LHCN-M2 (cell line): ENCODE results near the gene COX5B. TPM values are rescaled to one million over a fixed set of nuclear protein-coding genes. Genes with fewer than 3 reads are reported as not detected.
"Not testable (repeated sequence)": the region's sequence is repeated elsewhere in the genome, so short reads cannot be mapped to it uniquely, and the experiment has no call there.

Source experiments
- DNase-seq: peaks from one replicate; pipeline ENCODE4 v3.0.0-alpha.2; 2012; ENCODE audit warnings: low read depth
- polyA plus RNA-seq: library from polyadenylated mRNA; unstranded; fragments of >200 nt; gene quantifications from one replicate; pipeline ENCODE4 v1.2.1, GENCODE V29; 2012; ENCODE audit warnings: missing spikeins
- total RNA-seq: library from RNA; depleted of rRNA; stranded (reverse); fragments of >200 nt; gene quantifications from 2 replicates; pipeline ENCODE4 v1.2.3, GENCODE V29; 2014; rRNA removed

Gene COX5B
- 219 and 247 TPM in 2 replicates for total RNA-seq
- polyA plus RNA-seq = 382 TPM

- peak; percentile 95 for DNase-seq
Measured at GRCh38 chr2:97645695-97646629, at the start of gene COX5B. COX5B (plus strand) TSS chr2:97646062; CDS start chr2:97646087, 25 bp downstream.

GRCh38 chr2:97596180-97596579, 49.7 kb upstream of the COX5B start:
- DNase-seq = not testable (repeated sequence)

GRCh38 chr2:97601537-97601936, 44.3 kb upstream of the COX5B start:
- not testable (repeated sequence) for DNase-seq

GRCh38 chr2:97605109-97605508, 40.8 kb upstream of the COX5B start:
- DNase-seq = not testable (repeated sequence)

- not testable (repeated sequence) for DNase-seq
Measured at GRCh38 chr2:97605524-97606339, 40.1 kb upstream of the COX5B start.

GRCh38 chr2:97608745-97609144, 37.1 kb upstream of the COX5B start:
- not testable (repeated sequence) for DNase-seq

GRCh38 chr2:97611895-97612294, 34.0 kb upstream of the COX5B start:
- not testable (repeated sequence) for DNase-seq

GRCh38 chr2:97615746-97616145, 30.1 kb upstream of the COX5B start:
- DNase-seq = not testable (repeated sequence)

- no peak for DNase-seq
Measured at GRCh38 chr2:97617911-97618310, 28.0 kb upstream of the COX5B start.

- DNase-seq = peak; percentile 60
Measured at GRCh38 chr2:97618939-97619827, 26.7 kb upstream of the COX5B start.

- not testable (repeated sequence) for DNase-seq
Measured at GRCh38 chr2:97620492-97620891, 25.4 kb upstream of the COX5B start.

- DNase-seq = not testable (repeated sequence)
Measured at GRCh38 chr2:97622976-97623375, 22.9 kb upstream of the COX5B start.

- DNase-seq = not testable (repeated sequence)
Measured at GRCh38 chr2:97625354-97626048, 20.4 kb upstream of the COX5B start.

GRCh38 chr2:97626049-97626430, 19.8 kb upstream of the COX5B start:
- not testable (repeated sequence) for DNase-seq

- DNase-seq = no peak
Measured at GRCh38 chr2:97644023-97644717, 1.7 kb upstream of the COX5B start.

GRCh38 chr2:97645112-97645694, 659 bp upstream of the COX5B start:
- DNase-seq = peak; percentile 13

GRCh38 chr2:97646977-97647376, 1.1 kb downstream of the COX5B start:
- DNase-seq = no peak

- DNase-seq = no peak
Measured at GRCh38 chr2:97651114-97651513, 5.3 kb downstream of the COX5B start.

- no peak for DNase-seq
Measured at GRCh38 chr2:97653473-97653872, 7.6 kb downstream of the COX5B start.
